ENCODE measurements around the gene AUTS2.

DNA sequence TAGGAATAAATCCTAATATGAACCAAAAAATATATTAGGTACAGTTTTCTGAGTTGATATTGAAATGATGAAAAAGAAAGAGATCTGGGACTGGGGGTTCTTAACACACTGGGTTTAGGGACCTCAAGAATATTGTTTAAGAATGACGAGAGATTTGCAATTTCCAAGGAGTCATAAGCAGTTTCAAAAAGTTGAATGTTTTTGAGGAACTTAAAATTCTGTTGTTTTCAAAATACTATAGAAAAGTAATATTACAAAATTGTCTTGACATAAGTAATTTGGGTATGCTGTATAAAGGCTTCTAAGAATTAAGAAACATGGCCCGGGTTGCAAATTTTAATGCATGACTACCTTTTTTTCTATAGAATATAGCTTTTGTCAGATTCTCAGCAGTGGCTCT, 88.1 kb downstream of the AUTS2 start:
- TF ChIP-seq POLR2A (IDR thresholded peaks at IDR 0.05; ENCODE audit: control extremely low read depth in 1 of 2, low read depth in 2 of 2, low read length in 2 of 2) = no peak
- no peak for TF ChIP-seq POLR2AphosphoS5 (IDR thresholded peaks at IDR 0.05; ENCODE audit: low read depth, low read length)
- TF ChIP-seq, protein P1, sequence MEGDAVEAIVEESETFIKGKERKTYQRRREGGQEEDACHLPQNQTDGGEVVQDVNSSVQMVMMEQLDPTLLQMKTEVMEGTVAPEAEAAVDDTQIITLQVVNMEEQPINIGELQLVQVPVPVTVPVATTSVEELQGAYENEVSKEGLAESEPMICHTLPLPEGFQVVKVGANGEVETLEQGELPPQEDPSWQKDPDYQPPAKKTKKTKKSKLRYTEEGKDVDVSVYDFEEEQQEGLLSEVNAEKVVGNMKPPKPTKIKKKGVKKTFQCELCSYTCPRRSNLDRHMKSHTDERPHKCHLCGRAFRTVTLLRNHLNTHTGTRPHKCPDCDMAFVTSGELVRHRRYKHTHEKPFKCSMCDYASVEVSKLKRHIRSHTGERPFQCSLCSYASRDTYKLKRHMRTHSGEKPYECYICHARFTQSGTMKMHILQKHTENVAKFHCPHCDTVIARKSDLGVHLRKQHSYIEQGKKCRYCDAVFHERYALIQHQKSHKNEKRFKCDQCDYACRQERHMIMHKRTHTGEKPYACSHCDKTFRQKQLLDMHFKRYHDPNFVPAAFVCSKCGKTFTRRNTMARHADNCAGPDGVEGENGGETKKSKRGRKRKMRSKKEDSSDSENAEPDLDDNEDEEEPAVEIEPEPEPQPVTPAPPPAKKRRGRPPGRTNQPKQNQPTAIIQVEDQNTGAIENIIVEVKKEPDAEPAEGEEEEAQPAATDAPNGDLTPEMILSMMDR (IDR thresholded peaks at IDR 0.05; ENCODE audit: control extremely low read depth in 1 of 3, insufficient read depth in 1 of 3, low read depth in 1 of 3, low read length in 3 of 3) = no peak
- no peak for TF ChIP-seq KDM4A (IDR thresholded peaks at IDR 0.05; ENCODE audit: low read depth, low read length, severe bottlenecking)
